ENCODE results near the gene PLCD3.

Gene PLCD3

GRCh38 chr17:45116434-45117016 is 15.8 kb downstream of the PLCD3 start:
- DNase-seq (ENCODE audit: low spot score) = no peak

- DNase-seq (ENCODE audit: low spot score) = no peak
Measured at GRCh38 chr17:45115871-45116270, 16.4 kb downstream of the PLCD3 start.

GRCh38 chr17:45115015-45115625 is 17.2 kb downstream of the PLCD3 start:
- no peak for DNase-seq (ENCODE audit: low spot score)

GRCh38 chr17:45114117-45114932 is 18.0 kb downstream of the PLCD3 start:
- DNase-seq (ENCODE audit: low spot score) = no peak

- DNase-seq (ENCODE audit: low spot score) = no peak
Measured at GRCh38 chr17:45113424-45113754, 18.9 kb downstream of the PLCD3 start.

- no peak for DNase-seq (ENCODE audit: low spot score)
Measured at GRCh38 chr17:45112559-45113423, 19.5 kb downstream of the PLCD3 start.

- DNase-seq (ENCODE audit: low spot score) = no peak
Measured at GRCh38 chr17:45111850-45112249, 20.5 kb downstream of the PLCD3 start.

- DNase-seq (ENCODE audit: low spot score) = no peak
Measured at GRCh38 chr17:45110676-45111611, 21.4 kb downstream of the PLCD3 start.

- DNase-seq (ENCODE audit: low spot score) = peak; percentile 43
Measured at GRCh38 chr17:45108595-45109521, 23.5 kb downstream of the PLCD3 start.

- no peak for DNase-seq (ENCODE audit: low spot score)
Measured at GRCh38 chr17:45108051-45108450, 24.3 kb downstream of the PLCD3 start.

GRCh38 chr17:45107293-45108010 is 24.9 kb downstream of the PLCD3 start:
- no peak for DNase-seq (ENCODE audit: low spot score)

- no peak for DNase-seq (ENCODE audit: low spot score)
Measured at GRCh38 chr17:45106582-45106981, 25.7 kb downstream of the PLCD3 start.

- DNase-seq (ENCODE audit: low spot score) = no peak
Measured at GRCh38 chr17:45106096-45106495, 26.2 kb downstream of the PLCD3 start.

GRCh38 chr17:45104907-45105624 is 27.2 kb downstream of the PLCD3 start:
- DNase-seq (ENCODE audit: low spot score) = no peak

GRCh38 chr17:45104497-45104896 is 27.8 kb downstream of the PLCD3 start:
- no peak for DNase-seq (ENCODE audit: low spot score)

GRCh38 chr17:45104029-45104428 is 28.3 kb downstream of the PLCD3 start:
- no peak for DNase-seq (ENCODE audit: low spot score)

GRCh38 chr17:45103269-45103795 is 29.0 kb downstream of the PLCD3 start:
- no peak for DNase-seq (ENCODE audit: low spot score)

- DNase-seq (ENCODE audit: low spot score) = no peak
Measured at GRCh38 chr17:45102856-45103255, 29.5 kb downstream of the PLCD3 start.
